Measurements from ENCODE around the gene MEST. TPM values are rescaled to one million over a fixed set of nuclear protein-coding genes. Genes with fewer than 3 reads are reported as not detected.
"Not testable (repeated sequence)": the region's sequence is repeated elsewhere in the genome, so short reads cannot be mapped to it uniquely, and the experiment has no call there.

The MEST gene
- total RNA-seq, 1 experiment from 2014 or later = 44.4 TPM

GRCh38 chr7:130446259-130446658 is 45.6 kb upstream of the MEST start:
- no peak for DNase-seq (ENCODE audit: low read depth, low spot score)
- CTCF ChIA-PET = no interaction called here
- Histone ChIP-seq H3K27me3 (ENCODE audit: control insufficient read depth, insufficient read depth, low read length) (no peaks in the 10 kb centered on the region), H3K9me3 (ENCODE audit: control insufficient read depth, insufficient read depth, low read depth, low read length) (peaks cover 11% of the 10 kb centered on the region), H3K4me3 (ENCODE audit: low read depth in 2 of 2, low read length in 2 of 2) (no peak overlapping the region), H3K27ac (ENCODE audit: low read length) (no peak overlapping the region), H3K4me1 (ENCODE audit: control insufficient read depth, insufficient read depth, low read length) (peaks cover 6% of the 10 kb centered on the region), H3K36me3 (ENCODE audit: control insufficient read depth, insufficient read depth, low read length) (no peaks in the 10 kb centered on the region)
- intact Hi-C loops (cut with micrococcal nuclease; ENCODE audit: unreplicated experiment) = no loop called here
- BruUV-seq (replicated peaks) = no TSS peak
- ATAC-seq = no peak
- POLR2A ChIA-PET = no interaction called here
- in situ Hi-C loops (cut with HindIII; ENCODE audit: low pct_unique_long_range_greater_than_20kb, low sequenced_read_pairs) = no loop called here
- TF ChIP-seq TCF7L2 (IDR thresholded peaks at IDR 0.05; ENCODE audit: low read depth, low read length) (no peak), SIN3A (IDR thresholded peaks at IDR 0.05; ENCODE audit: borderline replicate concordance, insufficient read depth, low read depth, low read length) (no peak), POLR2AphosphoS5 (IDR thresholded peaks at IDR 0.05; ENCODE audit: low read depth, low read length) (no peak), REST (IDR thresholded peaks at IDR 0.05; ENCODE audit: insufficient read depth in 1 of 2, low read depth in 2 of 2, low read length in 1 of 2) (no peak), CTCF (IDR thresholded peaks at IDR 0.05) (no peak)

- DNase-seq (ENCODE audit: low read depth, low spot score); H3K27ac ChIP-seq (ENCODE audit: low read length); POLR2A ChIA-PET; ATAC-seq; in situ Hi-C loops (cut with HindIII; ENCODE audit: low pct_unique_long_range_greater_than_20kb, low sequenced_read_pairs); H3K27me3 ChIP-seq (ENCODE audit: control insufficient read depth, insufficient read depth, low read length); H3K36me3 ChIP-seq (ENCODE audit: control insufficient read depth, insufficient read depth, low read length); intact Hi-C loops (cut with micrococcal nuclease; ENCODE audit: unreplicated experiment); H3K4me3 ChIP-seq (ENCODE audit: low read depth in 2 of 2, low read length in 2 of 2); H3K4me1 ChIP-seq (ENCODE audit: control insufficient read depth, insufficient read depth, low read length); BruUV-seq (replicated peaks): not testable (repeated sequence)
- CTCF ChIA-PET = interaction anchor here (0.6 kb wide), 1 partner anchor 10 kb away, joined by 3 read pairs; no protein-coding TSS in a partner anchor
- peaks cover 11% of the 10 kb centered on the region for H3K9me3 ChIP-seq (ENCODE audit: control insufficient read depth, insufficient read depth, low read depth, low read length)
Measured at GRCh38 chr7:130451344-130451743, 40.5 kb upstream of the MEST start.

GRCh38 chr7:130452951-130453350 is 38.9 kb upstream of the MEST start:
- ChIA-PET POLR2A (no interaction called here), CTCF (no interaction called here)
- no peaks in the 10 kb centered on the region for H3K27me3 ChIP-seq (ENCODE audit: control insufficient read depth, insufficient read depth, low read length)
- intact Hi-C loops (cut with micrococcal nuclease; ENCODE audit: unreplicated experiment) (no loop called here), in situ Hi-C loops (cut with HindIII; ENCODE audit: low pct_unique_long_range_greater_than_20kb, low sequenced_read_pairs) (no loop called here)
- no peak overlapping the region for H3K4me3 ChIP-seq (ENCODE audit: low read depth in 2 of 2, low read length in 2 of 2)
- DNase-seq (ENCODE audit: low read depth, low spot score) (no peak), ATAC-seq (no peak)
- no TSS peak for BruUV-seq (replicated peaks)
- TF ChIP-seq REST (IDR thresholded peaks at IDR 0.05; ENCODE audit: insufficient read depth in 1 of 2, low read depth in 2 of 2, low read length in 1 of 2) (no peak), SIN3A (IDR thresholded peaks at IDR 0.05; ENCODE audit: borderline replicate concordance, insufficient read depth, low read depth, low read length) (no peak), POLR2AphosphoS5 (IDR thresholded peaks at IDR 0.05; ENCODE audit: low read depth, low read length) (no peak), TCF7L2 (IDR thresholded peaks at IDR 0.05; ENCODE audit: low read depth, low read length) (no peak), CTCF (IDR thresholded peaks at IDR 0.05) (no peak)
- H3K36me3 ChIP-seq (ENCODE audit: control insufficient read depth, insufficient read depth, low read length) = no peaks in the 10 kb centered on the region
- H3K9me3 ChIP-seq (ENCODE audit: control insufficient read depth, insufficient read depth, low read depth, low read length) = peaks cover 8% of the 10 kb centered on the region
- no peaks in the 10 kb centered on the region for H3K4me1 ChIP-seq (ENCODE audit: control insufficient read depth, insufficient read depth, low read length)
- H3K27ac ChIP-seq (ENCODE audit: low read length) = no peak overlapping the region
